Sigmoid colon (tissue), 4 donors: ENCODE results near the gene APOD.
"Not testable (repeated sequence)": the region's sequence is repeated elsewhere in the genome, so short reads cannot be mapped to it uniquely, and the experiment has no call there.

ENCODE experiments used
- CTCF ChIP-seq, 4 experiments: fragments of 450-650 bp in 3 of 4; fragments of 200-600 bp in 1 of 4; IDR thresholded peaks; one replicate each; pipeline ENCODE4 v1.5.1; 2016 to 2019; ENCODE audit warnings: antibody characterized with exemption in 4 of 4, mild to moderate bottlenecking in 3 of 4, moderate library complexity in 2 of 4
- EP300 ChIP-seq, 4 donors: sonication (generic); formaldehyde crosslinking; IDR thresholded peaks; one replicate each; pipeline ENCODE4 v1.6.1; 2017; ENCODE audit warnings: antibody characterized with exemption in 4 of 4
- POLR2A ChIP-seq, 2 donors: fragments of 450-650 bp; IDR thresholded peaks; one replicate each; pipeline ENCODE4 v1.6.1; 2016; ENCODE audit warnings: antibody characterized with exemption in 2 of 2, mild to moderate bottlenecking in 2 of 2, moderate library complexity in 2 of 2
- POLR2AphosphoS5 ChIP-seq, 4 donors: sonication (generic); formaldehyde crosslinking; IDR thresholded peaks; one replicate each; pipeline ENCODE4 v1.6.1; 2017; ENCODE audit warnings: antibody characterized with exemption in 4 of 4

GRCh38 chr3:195619591-195620369, 36.0 kb upstream of the APOD start:
- not testable (repeated sequence) for TF ChIP-seq POLR2A, CTCF, POLR2AphosphoS5, EP300 (IDR thresholded peaks at IDR 0.05)
